Measurements from ENCODE around the gene GLO1.

Gene GLO1

GRCh38 chr6:38728203-38728602 lies 25.3 kb upstream of the GLO1 start:
- TF ChIP-seq, protein P1, sequence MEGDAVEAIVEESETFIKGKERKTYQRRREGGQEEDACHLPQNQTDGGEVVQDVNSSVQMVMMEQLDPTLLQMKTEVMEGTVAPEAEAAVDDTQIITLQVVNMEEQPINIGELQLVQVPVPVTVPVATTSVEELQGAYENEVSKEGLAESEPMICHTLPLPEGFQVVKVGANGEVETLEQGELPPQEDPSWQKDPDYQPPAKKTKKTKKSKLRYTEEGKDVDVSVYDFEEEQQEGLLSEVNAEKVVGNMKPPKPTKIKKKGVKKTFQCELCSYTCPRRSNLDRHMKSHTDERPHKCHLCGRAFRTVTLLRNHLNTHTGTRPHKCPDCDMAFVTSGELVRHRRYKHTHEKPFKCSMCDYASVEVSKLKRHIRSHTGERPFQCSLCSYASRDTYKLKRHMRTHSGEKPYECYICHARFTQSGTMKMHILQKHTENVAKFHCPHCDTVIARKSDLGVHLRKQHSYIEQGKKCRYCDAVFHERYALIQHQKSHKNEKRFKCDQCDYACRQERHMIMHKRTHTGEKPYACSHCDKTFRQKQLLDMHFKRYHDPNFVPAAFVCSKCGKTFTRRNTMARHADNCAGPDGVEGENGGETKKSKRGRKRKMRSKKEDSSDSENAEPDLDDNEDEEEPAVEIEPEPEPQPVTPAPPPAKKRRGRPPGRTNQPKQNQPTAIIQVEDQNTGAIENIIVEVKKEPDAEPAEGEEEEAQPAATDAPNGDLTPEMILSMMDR (IDR thresholded peaks at IDR 0.05) = no peak

- TF ChIP-seq, protein P1 (IDR thresholded peaks at IDR 0.05) = no peak
Observed at GRCh38 chr6:38725414-38726183, 22.7 kb upstream of the GLO1 start.

DNA sequence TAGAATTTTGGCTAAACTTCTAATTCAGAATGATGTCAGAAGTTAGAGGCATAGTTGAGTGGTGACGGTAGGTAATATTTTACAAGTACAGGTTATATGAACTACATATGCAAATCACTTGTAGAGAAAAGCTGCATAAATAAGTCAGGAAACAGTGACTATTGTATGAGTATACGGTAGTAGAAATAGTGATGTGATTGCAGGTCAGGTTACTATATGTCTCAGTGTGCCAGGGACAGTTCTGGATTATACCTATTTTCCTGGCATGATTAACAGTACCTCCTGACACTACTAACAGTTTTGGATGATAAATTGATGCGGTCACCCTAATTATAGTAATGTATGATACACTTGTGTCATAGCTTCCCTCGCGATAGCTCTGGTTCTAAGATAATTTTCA lies 21.4 kb upstream of the GLO1 start:
- TF ChIP-seq, protein P1 (IDR thresholded peaks at IDR 0.05) = no peak

- TF ChIP-seq, protein P1 (IDR thresholded peaks at IDR 0.05) = no peak
Observed at GRCh38 chr6:38723783-38724182, 20.8 kb upstream of the GLO1 start.

DNA sequence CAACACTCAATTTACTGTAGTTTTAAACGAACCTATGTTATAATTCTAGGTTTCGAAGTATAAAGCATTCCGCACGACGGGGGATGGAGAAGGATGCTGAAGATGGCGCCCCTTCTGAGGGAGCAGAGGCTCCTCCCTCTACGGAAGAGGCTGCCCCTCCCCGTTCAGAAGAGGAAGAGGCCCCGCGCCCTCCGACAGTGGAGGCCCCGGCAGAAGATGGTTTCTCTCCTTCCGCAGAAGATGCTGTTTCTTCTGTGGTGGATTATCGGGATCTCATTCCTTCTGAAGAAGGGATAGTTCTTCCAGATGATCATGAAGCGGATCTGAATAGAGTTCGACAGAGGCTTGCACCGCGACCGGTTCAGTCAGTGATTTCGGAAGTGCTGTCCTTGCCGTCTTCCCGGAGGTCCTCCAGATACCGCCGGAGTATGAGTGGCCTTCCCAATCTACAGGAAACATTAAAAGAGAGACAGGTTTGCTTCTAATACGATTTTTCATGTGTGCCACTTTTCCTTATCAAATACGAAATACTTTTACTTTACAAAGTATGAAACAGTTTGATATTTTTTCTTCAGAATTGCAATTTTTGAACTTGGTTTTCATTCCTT lies 19.9 kb upstream of the GLO1 start:
- TF ChIP-seq, protein P1 (IDR thresholded peaks at IDR 0.05) = no peak

DNA sequence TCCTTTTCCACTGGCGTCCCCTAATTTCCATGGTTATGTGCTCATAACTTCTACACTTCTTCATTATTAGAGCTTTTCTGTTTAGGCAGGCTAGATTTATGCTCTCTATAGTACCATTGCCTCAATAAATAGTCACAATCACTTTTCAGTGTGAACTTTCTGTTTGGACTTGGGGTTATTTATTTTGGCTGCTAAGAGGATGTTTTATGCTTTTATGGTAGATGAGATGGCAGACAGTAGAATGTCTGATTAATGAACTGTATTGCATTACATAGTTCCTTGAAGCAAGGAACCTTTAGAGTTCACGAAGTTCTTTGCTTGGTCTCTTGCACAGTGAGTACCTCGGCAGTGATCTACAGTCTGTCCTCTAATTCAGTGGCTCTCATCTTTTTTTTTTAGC lies 19.1 kb upstream of the GLO1 start:
- TF ChIP-seq, protein P1 (IDR thresholded peaks at IDR 0.05) = no peak

DNA sequence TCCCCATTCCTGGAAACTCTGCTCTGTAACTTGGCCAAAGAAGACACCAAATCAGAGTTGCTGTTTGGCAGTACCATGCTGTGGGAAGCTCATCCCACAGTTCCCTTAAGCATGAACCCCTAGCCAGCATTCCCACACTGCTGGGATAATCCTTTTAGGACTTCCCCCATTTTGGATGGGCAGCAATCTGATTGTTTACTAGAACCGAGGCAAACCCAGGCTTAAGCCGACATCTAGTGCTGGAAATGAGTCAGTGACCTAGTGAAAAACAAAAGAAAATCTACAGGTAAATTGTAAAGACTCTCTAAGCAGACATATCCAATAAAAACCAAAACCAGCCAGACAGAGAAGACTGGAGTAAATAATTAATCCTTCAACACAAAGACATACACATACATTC lies 17.4 kb upstream of the GLO1 start:
- TF ChIP-seq, protein P1 (IDR thresholded peaks at IDR 0.05) = no peak; the same call in 1 of the 2 replicates
